NCI-H128 (cell line): ENCODE results near the gene BCORL1.

ENCODE experiments used
- DNase-seq: peaks from one replicate; lab custom pipeline; 2025; ENCODE audit not compliant: unreplicated experiment; lab: John Stamatoyannopoulos, UW

BCORL1 gene

DNA sequence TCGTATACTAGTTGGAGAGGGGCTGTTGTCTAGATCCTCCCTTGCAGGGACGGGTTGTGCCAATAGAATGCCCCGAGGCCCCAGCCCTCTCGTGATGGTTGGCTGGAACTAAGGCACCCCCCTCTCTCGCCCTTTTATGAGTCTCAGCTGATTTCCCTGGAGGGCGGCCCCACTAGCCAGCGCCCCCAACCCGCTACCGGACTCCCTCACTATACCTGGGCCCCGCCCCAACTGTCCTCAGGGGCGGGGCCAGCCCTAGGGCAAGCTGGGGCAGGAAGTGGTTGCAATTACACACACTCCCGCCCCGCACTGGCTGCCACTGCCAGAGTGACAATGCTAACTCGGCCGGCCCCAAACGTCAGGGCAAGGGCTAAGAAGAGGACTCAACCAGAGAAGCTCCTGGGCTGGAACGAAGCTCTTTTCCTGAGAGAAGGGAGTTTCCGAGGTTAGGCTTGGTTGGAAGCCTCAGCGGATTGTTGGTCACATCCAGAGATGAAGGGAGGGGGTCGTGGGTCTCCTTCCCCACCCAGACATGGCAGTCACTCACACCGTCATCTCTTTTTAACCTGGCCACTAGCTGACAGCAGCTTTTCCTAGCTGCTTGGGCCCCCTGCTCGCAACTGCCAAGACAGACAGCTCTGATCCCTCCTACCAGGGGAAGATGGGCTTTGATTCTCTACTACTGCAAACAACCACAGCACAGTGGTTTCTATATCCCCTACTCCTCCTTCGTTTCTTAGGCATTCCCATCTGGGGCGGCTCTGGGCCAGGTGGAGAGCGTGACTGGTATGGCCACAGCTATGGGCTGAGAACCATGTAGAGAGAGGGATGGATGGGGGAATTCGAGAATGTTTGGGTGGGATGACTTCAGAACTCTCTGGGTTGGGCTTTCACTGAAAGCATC is 21.0 kb upstream of the BCORL1 start:
- DNase-seq: no peak

- no peak for DNase-seq
Observed at GRCh38 chrX:129963729-129964128, 18.7 kb upstream of the BCORL1 start.

- DNase-seq: no peak
Observed at GRCh38 chrX:129965166-129965565, 17.3 kb upstream of the BCORL1 start.

GRCh38 chrX:129968968-129969367 is 13.5 kb upstream of the BCORL1 start:
- DNase-seq: no peak

- no peak for DNase-seq
Observed at GRCh38 chrX:129976441-129976840, 6.0 kb upstream of the BCORL1 start.

DNA sequence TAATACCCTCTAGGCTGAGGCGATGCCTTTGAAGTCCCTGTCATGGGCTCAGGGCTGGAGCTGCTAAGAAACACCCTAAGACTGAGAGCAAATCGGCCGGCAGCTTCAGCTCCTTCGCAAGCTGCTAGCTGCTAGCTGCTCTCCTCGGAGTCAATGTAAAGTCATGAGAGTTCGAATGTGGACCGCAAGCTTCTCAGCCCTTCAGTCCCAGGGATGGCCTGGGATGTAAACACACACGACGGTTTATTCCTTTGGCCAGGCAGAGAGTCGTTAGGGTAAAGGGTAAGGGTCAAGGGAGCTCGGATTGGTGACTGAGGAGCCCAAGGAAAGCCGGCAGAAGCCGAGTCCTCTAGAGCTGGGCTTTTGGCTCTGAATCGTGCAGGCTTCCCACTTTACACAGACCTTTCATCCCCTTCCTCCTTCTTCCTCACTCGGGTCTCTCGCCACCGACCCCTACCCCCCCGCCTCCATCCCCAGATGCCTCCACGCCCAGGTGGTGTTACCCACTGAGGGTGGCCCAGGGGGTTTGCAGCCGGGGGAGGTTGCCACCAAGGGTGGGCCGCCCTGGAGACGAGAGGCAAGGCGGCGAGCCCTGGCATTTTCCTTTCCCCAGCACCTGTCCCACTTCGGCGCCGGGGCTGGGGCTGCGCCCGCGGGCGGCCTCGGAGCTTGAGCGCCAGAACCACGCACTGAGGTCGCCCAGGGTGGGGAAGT is 3.1 kb upstream of the BCORL1 start:
- DNase-seq: no peak

GRCh38 chrX:129980001-129980401 is 2.4 kb upstream of the BCORL1 start:
- DNase-seq: no peak

DNA sequence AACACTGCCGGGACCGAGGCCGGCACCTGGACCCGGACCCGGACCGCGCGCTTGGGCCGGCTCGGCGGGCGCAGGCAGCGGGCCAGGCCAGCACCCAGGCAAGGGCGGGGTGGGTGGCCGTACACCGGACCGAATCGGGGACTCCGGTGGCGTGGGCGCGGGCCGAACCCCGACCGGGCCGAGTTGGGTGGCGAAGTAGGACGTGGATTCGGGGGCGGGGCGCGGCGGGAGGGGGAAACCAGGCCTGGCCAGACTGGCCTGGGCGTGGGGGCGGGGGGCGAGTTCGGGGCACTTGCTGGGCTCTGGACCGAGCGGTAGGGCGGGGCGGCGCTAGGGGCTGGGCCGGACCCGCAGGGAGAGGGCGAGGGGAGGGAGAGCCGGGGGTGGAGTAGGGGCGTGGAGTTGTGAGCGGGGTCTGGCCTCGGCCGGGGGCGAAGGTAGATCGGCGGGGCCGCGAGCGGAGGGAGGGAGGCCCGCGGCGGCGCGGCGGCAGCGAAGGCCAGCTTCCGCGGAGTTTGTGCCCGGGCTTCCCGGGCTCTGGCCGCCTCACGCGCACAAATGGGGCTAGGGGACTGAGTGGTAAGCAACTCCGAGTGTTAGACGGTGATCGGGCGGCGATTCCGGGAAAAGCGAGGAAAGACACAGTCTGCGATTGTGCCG is 1.8 kb upstream of the BCORL1 start:
- DNase-seq: no peak

GRCh38 chrX:129981200-129981553 is 1.3 kb upstream of the BCORL1 start:
- DNase-seq: no peak

GRCh38 chrX:129981752-129982299 is 609 bp upstream of the BCORL1 start:
- no peak for DNase-seq

- peak; percentile 5 for DNase-seq
Observed at GRCh38 chrX:129983575-129984110, 1.2 kb downstream of the BCORL1 start.

GRCh38 chrX:129984111-129984958 is 1.9 kb downstream of the BCORL1 start:
- no peak for DNase-seq

DNA sequence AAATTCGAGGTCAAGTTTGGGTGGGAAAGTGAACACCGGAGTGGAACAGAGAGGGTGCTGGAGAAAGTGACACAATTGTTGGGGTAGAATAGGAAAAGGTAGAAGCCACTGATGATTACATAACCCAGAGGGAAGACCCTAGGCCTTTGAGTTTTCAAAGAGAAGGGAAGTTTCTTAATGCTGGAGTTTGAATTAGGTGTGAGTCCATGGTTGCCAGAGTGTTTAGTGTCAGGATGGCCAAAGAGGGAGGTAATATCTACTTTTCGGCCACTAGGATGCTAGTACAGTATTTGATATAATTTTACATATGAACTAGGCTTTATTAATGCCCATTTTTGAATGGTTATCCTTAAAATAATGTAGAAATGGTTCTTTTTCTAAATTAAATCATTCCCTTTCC is 5.4 kb downstream of the BCORL1 start:
- DNase-seq: no peak

DNA sequence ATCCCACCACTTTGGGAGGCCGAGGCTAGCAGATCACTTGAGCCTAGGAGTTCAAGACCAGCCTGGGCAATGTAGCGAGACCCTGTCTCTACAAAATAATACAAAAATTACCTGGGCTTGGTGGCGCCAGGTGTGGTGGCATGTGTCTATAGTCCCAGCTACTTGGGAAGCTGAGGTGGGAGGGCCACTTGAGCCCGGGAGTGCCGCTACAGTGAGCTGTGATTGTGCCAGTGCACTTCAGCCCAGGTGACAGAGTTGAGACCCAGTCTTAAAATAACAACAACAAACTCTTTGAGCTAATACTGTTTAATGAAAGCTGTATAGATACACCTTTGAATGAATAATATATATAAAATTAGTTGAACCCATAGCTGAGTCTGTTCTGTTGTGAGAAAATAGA is 9.7 kb downstream of the BCORL1 start:
- no peak for DNase-seq

- DNase-seq: no peak
Observed at GRCh38 chrX:129996120-129996519, 13.7 kb downstream of the BCORL1 start.

DNA sequence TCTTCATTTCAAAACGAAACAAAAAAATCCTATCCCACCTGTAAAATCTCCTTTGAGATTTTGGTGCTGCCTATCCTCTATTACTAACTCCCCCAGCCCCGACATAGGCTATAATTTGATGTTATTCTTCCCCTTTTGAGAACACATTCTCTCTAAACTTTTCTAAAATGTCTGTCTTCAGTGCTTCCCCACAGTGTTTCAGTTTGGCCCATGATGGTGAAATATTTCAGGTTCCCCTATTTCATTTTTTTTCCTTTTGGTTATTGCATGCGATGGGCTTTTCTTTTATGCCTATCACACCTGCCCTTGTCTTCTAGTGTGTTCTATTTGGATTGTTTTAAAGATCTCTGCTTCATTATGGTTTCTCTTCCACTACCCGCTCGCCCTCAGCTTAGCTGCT is 14.7 kb downstream of the BCORL1 start:
- DNase-seq: no peak

DNA sequence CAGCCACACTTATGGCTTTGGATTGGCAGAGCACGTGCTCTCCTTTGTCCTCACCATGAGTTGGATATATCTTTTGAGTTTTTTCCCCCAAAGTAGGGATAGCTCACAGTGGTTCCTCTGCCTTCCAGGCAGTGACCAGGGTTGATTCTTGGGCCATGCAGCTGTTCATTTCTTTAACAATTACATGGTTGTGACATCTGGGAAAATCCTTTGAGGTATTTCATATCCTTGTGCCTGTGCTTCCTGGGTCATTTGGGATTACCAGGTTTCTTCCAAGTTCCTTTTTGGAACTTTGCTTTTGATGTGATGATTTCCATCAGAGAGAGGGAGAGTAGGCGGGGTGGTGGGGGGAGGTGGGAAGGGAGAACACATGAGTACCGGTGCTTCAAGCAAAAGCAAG is 15.6 kb downstream of the BCORL1 start:
- no peak for DNase-seq

DNA sequence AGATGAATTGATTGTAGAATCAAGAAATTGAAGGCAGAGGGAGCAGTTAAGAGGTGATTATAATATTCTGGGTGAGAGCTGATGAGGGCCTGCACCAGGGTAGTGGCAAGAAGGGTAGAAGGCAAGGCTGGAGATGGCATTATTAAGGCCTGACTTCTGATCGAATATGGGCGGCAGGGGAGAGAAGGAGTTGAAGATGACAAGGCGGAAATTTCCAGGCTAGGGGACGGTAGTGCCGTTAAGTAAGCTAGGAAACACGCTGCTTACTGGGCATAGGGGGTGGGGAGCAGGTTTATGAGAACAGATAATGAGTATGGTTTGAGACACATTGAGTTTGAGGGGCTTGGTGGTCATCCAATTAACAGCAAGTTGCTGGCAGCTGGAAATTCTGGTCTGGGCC is 19.5 kb downstream of the BCORL1 start:
- no peak for DNase-seq

DNA sequence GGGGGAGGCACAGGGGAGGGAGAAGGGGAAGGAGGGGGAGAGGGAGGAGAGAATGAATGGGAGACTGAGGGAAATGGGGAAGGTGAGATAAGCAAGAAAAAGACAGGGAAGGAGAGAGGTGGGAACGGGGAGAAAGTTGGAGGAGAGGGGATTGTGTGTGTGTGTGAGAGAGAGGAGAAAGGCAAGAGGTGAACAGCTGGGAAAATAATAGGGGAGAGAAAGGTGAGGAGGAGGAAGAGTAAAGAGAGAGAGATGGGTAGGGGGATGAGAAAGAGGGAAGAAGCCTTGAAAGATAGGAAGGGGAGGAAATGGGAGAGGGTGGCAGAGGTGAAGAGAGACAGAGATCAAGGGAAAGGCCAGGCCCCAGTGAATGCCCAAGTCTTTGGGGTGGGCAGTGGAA is 20.1 kb downstream of the BCORL1 start:
- no peak for DNase-seq

DNA sequence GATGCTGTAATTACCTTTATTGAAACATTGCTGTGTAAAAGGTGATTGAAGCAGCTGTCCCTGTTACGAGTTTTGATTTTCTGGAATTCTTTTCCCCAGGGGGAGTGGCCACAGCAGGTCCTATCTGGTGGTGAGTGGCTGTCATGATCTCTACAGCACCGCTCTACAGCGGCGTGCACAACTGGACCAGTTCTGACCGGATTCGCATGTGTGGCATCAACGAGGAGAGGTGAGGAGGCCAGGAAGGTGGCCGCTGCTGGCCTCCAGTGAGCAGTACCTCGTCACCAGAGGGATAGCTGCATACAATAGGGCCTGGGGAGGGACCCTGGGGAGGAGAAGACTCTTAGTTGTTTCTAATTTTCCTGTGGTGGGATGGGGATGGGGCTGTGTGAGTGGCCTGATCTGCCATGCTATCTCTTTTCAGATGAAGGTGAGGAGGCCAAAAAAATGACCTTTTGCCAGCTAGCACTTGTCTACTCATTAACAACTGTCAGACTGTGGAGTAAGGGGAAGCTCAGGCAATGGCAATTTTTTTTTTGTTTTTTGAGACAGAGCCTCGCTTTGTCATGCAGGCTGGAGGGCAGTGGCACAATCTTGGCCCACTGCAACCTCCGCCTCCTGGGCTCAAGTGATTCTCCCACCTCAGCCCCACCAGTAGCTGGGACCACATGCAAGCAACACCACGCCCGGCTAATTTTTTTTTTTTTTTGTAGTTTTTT is 22.8 kb downstream of the BCORL1 start:
- DNase-seq: no peak
